ENCODE data around the gene PCED1A.

DNA sequence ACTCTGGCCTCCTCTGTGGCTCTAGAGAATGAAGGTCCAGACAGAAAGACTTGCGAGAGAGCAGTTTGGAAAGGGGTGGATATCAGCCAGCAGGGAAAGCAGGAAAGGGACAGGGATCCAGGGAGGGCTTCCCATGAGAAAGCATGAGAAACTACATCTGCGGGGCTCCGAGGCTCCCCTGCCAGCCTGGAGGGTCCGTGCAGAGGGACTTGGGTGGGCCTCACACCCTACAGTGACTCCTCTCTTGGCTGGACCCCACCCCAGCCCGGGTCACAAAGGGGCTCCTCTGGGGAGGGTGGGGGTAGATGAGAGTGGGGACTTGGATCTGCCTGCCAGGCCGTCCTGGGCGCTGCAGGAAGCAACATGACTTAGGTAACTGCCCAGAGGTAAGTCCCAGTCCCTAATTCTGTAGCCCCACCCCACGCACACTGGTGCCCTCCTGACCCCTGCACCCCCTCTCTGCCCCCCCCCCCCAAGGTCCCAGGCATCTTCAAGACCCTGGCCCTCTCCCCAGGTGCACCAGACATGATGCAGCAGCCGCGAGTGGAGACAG lies 24.3 kb downstream of the PCED1A start, which contains the start of gene TMEM239:
- TF ChIP-seq YY1 (IDR thresholded peaks at IDR 0.05; ENCODE audit: insufficient read depth, insufficient read length) (no peak), ZNF274 (IDR thresholded peaks at IDR 0.05; ENCODE audit: low read depth, low read length) (no peak)

Measured in NT2/D1 (cell line).